ENCODE results near the gene ARHGAP26.

Gene ARHGAP26

GRCh38 chr5:143059976-143060765, 290.0 kb downstream of the ARHGAP26 start:
- DNase-seq (ENCODE audit: low read depth, low spot score): no peak

- DNase-seq (ENCODE audit: low read depth, low spot score): no peak
These were observed 291.2 kb downstream of the ARHGAP26 start for GRCh38 chr5:143061161-143061945.

- no peak for DNase-seq (ENCODE audit: low read depth, low spot score)
These were observed 292.2 kb downstream of the ARHGAP26 start for GRCh38 chr5:143062379-143062778.

- no peak for DNase-seq (ENCODE audit: low read depth, low spot score)
These were observed 293.2 kb downstream of the ARHGAP26 start for GRCh38 chr5:143063175-143063970.

GRCh38 chr5:143064218-143064641, 294.1 kb downstream of the ARHGAP26 start:
- no peak for DNase-seq (ENCODE audit: low read depth, low spot score)

DNA sequence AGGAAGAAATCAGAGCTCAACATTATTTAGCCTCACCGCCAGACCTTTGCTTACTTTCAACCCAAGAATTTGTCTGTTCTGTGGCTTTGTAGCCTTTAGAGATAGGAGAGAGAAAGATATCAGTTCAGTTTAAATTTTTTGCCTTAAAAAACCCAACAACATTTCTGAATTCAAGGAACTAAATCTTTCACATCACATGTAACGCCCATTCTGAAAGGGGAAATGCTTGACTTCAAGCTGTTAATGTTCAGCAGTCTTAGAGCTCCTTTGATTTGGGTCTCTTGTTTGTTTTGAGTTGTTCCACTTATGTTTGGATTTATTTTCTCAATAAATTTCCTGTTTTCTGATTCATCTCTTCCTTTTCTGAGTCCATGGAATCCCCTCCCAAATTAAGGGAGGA, 294.5 kb downstream of the ARHGAP26 start:
- DNase-seq (ENCODE audit: low read depth, low spot score): no peak

DNA sequence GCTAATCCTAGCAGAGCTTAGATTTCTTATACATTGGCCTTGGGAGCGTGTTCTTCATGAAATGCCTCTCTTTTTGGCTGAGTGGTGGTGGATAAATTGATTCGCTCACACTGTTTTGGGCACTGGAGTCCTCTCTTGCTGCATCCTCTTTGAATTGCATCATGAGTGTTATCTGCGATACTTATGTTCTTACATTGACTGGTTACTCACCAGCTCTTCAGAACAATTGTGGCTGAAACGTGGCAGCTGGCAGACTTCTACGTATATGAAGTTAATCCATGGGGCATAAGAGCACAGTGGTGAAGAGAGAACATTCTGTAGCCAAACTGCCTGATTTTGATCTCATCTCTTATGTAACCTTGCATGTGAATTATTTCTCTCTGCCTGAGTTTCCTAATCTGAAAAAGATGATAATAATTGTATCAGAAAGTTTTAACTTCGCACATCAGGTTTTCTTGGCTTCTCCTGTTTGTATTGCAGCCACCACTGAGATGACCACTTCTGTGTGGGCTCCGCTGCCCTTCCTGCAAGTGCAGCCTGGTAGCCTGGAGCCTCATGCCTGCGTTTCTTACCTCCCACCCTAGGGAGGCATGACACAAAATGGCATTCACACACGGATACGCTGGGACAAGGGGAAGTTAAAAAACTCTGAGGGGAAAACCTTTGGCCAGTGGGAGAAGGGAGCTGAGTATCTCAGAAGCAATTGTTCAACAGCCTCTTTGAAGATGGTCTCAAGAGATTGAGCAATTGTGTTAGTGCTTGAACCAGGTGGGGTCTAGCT, 295.2 kb downstream of the ARHGAP26 start:
- no peak for DNase-seq (ENCODE audit: low read depth, low spot score)

DNA sequence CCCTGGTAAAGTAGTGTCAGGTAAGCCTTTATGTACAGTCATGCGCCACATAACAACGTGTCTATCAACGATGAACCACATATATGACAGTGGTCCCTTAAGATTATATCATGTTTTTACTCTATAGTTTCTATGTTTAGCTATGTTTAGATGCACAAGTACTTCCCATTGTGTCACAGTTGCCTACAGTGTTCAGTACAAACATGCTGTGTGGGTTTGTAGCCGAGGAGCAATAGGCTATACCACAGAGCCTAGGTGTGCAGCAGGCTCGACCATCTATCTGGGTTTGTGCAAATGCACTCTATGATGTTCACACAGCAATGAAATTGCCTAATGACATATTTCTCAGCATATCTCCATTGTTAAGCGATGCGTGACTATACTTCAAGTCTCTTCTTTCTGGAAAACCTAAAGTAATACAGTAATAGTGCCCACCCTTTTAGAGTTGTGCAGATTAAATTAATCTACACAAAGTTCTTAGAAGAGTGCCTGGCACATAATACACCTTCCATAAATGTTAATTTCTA, 295.9 kb downstream of the ARHGAP26 start:
- no peak for DNase-seq (ENCODE audit: low read depth, low spot score)

DNA sequence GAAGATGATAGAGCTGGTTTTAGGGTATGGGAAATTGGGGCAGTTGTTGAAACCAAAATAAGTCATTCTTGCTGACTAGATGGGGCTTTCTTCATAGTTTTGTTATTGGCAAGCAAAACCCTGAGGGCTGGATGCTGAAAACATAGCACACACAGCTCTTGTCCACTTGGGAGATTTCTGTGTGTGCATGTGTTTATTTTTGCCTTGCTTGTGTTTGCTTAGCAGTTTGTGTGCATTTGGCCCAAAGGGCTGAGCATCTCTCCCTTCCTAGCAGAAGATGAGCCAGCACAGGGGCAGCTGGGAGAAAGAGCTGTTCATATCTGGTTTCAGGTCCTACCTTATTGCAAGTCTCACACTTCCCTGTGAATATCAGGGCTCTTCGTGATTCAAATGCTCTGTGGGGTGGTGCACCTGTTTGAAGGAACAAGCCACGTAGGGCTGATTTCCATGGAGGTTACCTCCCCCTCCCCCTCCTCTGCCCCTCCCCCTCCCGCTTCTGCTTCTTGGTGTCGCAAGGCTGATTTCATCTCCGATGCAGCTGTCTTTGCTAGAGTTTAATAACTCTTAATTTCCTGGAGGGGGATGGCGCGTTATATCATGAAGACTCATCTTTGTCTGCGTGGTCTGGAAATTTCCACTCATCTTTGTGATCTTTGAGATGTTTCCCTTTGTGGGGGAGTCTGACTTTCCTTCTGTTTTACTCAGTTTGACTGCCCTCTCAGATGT, 296.5 kb downstream of the ARHGAP26 start:
- DNase-seq (ENCODE audit: low read depth, low spot score): no peak

- no peak for DNase-seq (ENCODE audit: low read depth, low spot score)
These were observed 298.5 kb downstream of the ARHGAP26 start for GRCh38 chr5:143068712-143069111.

DNA sequence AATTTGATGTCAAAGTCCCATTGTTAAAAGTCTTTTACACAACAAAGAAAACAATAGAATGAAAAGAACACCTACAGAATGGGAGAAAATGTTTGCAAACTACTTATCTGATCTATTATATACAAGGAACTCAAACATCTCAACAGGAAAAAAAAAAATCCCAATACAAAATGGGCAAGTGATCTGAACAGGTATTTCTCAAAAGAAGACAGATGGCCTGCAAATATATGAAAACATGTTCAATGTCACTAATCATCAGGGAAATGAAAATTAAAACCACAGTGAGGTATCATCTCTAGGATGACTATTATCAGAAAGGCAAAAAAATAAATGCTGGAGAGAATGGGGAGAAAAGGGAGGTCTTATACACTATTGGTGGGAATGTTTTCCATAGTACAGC, 301.8 kb downstream of the ARHGAP26 start:
- no peak for DNase-seq (ENCODE audit: low read depth, low spot score)

GRCh38 chr5:143072734-143073133, 302.6 kb downstream of the ARHGAP26 start:
- DNase-seq (ENCODE audit: low read depth, low spot score): no peak

GRCh38 chr5:143073766-143074165, 303.6 kb downstream of the ARHGAP26 start:
- no peak for DNase-seq (ENCODE audit: low read depth, low spot score)

- DNase-seq (ENCODE audit: low read depth, low spot score): no peak
These were observed 304.3 kb downstream of the ARHGAP26 start for GRCh38 chr5:143074414-143074996.

DNA sequence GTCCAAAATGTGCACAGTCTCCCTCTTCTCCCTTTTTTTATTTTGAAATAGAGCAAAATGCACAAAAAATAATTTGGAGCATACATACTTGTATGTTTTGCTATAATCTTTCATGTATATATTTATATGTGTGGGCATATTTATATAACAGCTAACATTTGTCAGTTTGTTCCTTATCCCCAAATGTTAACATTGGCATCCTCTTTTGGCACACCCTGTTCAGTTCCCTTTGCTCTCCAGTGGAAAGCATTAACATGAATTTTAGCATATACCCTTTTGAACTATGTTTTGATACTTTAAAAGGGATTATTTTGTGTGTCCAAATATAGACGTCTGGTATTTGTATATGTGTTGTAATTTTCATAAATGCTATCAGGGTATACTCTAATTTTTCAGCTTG, 306.2 kb downstream of the ARHGAP26 start:
- no peak for DNase-seq (ENCODE audit: low read depth, low spot score)

GRCh38 chr5:143077453-143078103, 307.4 kb downstream of the ARHGAP26 start:
- no peak for DNase-seq (ENCODE audit: low read depth, low spot score)

GRCh38 chr5:143078313-143078712, 308.1 kb downstream of the ARHGAP26 start:
- DNase-seq (ENCODE audit: low read depth, low spot score): no peak

DNA sequence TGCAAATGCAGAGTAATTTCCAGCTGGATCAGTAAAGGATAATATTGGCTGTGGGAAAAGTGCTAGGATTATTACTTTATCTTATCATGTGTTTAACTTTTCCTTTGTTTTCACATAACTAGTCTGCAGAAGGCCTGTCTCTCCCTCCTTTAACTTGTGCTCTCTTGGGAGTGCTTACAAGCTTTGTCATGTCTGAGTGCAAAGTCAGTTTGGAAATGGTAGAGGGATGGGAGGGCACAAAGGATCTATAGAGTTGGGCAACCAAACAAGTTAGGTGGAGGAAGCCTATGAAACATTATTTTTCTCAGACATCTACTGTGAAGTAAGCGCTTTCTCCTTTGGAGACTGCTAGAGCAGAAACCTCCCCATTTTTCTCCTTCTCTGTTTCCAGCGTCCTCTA, 308.8 kb downstream of the ARHGAP26 start:
- DNase-seq (ENCODE audit: low read depth, low spot score): no peak

- no peak for DNase-seq (ENCODE audit: low read depth, low spot score)
These were observed 310.2 kb downstream of the ARHGAP26 start for GRCh38 chr5:143080407-143080806.
